ENCODE measurements around the gene GARNL3. TPM values are rescaled to one million over a fixed set of nuclear protein-coding genes. Genes with fewer than 3 reads are reported as not detected.

GARNL3 gene
- total RNA-seq, 2 experiments from 2014 or later: 0.63 to 1.8 TPM

DNA sequence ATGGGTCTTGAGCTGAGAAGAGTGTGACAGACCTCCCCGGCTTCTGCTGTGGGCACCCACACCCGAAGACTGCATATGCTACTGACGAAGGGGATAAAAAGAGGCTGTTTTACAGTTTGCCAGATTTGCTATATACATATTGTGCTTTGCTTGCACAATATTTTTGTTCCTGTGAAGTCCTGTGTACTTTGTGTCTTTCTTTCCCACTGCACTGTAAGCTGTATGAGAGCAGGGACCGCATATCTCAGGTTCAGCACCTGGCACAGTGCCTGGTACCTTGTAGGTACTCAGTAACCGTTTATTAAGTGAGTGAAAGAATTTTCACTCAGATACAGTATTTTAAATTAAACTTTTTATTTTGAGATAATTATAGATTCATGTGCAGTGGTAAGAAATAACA lies 8.2 kb upstream of the GARNL3 start:
- CTCF ChIA-PET: no interaction called here
- DNase-seq (no peak), ATAC-seq (ENCODE audit: poor library complexity) (no peak)
- Histone ChIP-seq H3K36me3 (ENCODE audit: insufficient read depth, low read length) (no peaks in the 10 kb centered on the region), H3K4me3 (ENCODE audit: low read length) (no peak overlapping the region), H3K4me1 (ENCODE audit: insufficient read depth, low read length) (no peaks in the 10 kb centered on the region), H3K27me3 (ENCODE audit: control insufficient read depth in 1 of 2, insufficient read depth in 2 of 2, low read length in 2 of 2) (no peaks in the 10 kb centered on the region), H3K9me3 (ENCODE audit: control insufficient read depth in 1 of 2, insufficient read depth in 1 of 2, low read length in 2 of 2) (no peaks in the 10 kb centered on the region), H3K27ac (ENCODE audit: low read depth in 1 of 2, low read length in 2 of 2) (no peak overlapping the region)
- peaks cover 35% of the 10 kb centered on the region for H3K27me3 Mint-ChIP-seq
- H3K36me3 Mint-ChIP-seq (ENCODE audit: low read depth): no peaks in the 10 kb centered on the region
- POLR2A ChIA-PET: no interaction called here
- TF ChIP-seq, protein P1, sequence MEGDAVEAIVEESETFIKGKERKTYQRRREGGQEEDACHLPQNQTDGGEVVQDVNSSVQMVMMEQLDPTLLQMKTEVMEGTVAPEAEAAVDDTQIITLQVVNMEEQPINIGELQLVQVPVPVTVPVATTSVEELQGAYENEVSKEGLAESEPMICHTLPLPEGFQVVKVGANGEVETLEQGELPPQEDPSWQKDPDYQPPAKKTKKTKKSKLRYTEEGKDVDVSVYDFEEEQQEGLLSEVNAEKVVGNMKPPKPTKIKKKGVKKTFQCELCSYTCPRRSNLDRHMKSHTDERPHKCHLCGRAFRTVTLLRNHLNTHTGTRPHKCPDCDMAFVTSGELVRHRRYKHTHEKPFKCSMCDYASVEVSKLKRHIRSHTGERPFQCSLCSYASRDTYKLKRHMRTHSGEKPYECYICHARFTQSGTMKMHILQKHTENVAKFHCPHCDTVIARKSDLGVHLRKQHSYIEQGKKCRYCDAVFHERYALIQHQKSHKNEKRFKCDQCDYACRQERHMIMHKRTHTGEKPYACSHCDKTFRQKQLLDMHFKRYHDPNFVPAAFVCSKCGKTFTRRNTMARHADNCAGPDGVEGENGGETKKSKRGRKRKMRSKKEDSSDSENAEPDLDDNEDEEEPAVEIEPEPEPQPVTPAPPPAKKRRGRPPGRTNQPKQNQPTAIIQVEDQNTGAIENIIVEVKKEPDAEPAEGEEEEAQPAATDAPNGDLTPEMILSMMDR (IDR thresholded peaks at IDR 0.05): no peak
- intact Hi-C loops (cut with DNase I, micrococcal nuclease): no loop called here
- no peaks in the 10 kb centered on the region for H3K4me1 Mint-ChIP-seq (ENCODE audit: low read depth)
- no peaks in the 10 kb centered on the region for H3K9me3 Mint-ChIP-seq
- H3K27ac Mint-ChIP-seq: no peak overlapping the region
- no peak overlapping the region for H3K4me3 Mint-ChIP-seq

DNA sequence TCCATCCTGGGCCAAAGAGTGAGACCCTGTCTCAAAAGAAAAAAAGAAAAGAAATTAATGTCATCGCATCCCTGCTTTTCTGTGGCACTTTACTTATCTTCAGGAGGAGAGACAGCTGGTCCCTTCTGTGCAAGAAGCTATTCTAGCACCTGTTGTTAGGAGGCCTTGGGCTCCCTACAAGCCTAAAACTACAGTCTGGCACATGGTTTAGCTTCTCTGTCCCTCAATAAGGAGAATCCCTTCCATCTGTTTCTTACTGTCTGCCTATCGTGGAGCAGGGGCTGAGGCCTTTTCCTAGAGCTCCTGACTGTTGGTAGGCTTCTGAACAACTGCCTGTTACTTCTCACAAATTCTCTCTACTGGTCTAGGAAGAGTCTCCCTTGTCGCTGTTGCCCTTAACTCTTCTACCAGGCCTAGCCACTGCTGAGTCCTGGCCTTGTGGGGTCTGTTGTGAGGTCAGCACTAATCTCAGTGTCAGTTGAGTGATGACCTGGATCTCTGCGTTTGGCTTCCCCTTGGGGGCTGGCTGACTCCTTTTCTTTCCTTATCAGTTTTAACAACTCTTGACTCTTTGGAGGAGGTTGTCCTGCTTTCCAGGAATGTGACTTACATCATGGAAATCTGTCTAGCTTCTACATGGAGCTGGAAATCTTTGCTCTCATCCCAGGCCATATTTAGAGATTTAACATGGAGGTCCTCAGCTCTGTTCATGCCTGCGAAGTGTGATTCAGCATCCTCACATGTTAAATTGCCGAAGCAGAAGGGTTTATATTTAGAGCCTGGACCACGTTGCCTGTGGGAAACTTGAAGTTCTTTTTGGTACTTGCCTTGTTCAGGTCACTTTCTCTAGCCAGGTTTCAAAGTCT lies 5.7 kb upstream of the GARNL3 start:
- no peaks in the 10 kb centered on the region for H3K9me3 Mint-ChIP-seq
- H3K4me1 ChIP-seq (ENCODE audit: insufficient read depth, low read length): no peaks in the 10 kb centered on the region
- ChIA-PET CTCF (no interaction called here), POLR2A (no interaction called here)
- no peaks in the 10 kb centered on the region for H3K36me3 ChIP-seq (ENCODE audit: insufficient read depth, low read length)
- H3K9me3 ChIP-seq (ENCODE audit: control insufficient read depth in 1 of 2, insufficient read depth in 1 of 2, low read length in 2 of 2): no peaks in the 10 kb centered on the region
- no peaks in the 10 kb centered on the region for H3K27me3 ChIP-seq (ENCODE audit: control insufficient read depth in 1 of 2, insufficient read depth in 2 of 2, low read length in 2 of 2)
- no peak overlapping the region for H3K4me3 ChIP-seq (ENCODE audit: low read length)
- no peak overlapping the region for H3K4me3 Mint-ChIP-seq
- H3K27me3 Mint-ChIP-seq: peaks cover 21% of the 10 kb centered on the region
- TF ChIP-seq, protein P1 (IDR thresholded peaks at IDR 0.05): no peak
- no peaks in the 10 kb centered on the region for H3K36me3 Mint-ChIP-seq (ENCODE audit: low read depth)
- no peaks in the 10 kb centered on the region for H3K4me1 Mint-ChIP-seq (ENCODE audit: low read depth)
- ATAC-seq (ENCODE audit: poor library complexity) (no peak), DNase-seq (no peak)
- intact Hi-C loops (cut with DNase I, micrococcal nuclease): no loop called here
- H3K27ac Mint-ChIP-seq: no peak overlapping the region
- H3K27ac ChIP-seq (ENCODE audit: low read depth in 1 of 2, low read length in 2 of 2): no peak overlapping the region

DNA sequence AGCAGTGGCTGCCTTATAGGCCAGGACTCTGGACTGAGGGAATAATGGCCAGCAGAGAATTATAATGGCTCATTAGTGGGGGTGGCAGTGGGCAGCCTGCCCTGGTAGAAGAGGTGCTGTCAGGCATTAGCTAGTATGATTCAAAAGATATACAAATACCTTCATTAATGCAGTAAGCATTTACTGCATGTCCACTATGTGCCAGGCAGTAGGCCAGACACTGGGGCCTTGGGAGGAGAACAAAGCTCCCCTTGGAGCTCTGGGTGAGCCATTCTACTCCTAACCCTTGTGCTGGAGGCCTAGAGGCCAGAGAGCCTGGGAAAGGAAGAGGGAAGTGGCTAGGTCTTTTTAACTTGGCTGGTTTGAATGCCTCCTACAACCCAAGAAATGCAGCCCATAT lies 2.0 kb upstream of the GARNL3 start:
- ATAC-seq (ENCODE audit: poor library complexity): no peak
- intact Hi-C loops (cut with DNase I, micrococcal nuclease): no loop called here
- POLR2A ChIA-PET: no interaction called here
- Histone ChIP-seq H3K27me3 (ENCODE audit: control insufficient read depth in 1 of 2, insufficient read depth in 2 of 2, low read length in 2 of 2) (no peaks in the 10 kb centered on the region), H3K4me1 (ENCODE audit: insufficient read depth, low read length) (no peaks in the 10 kb centered on the region), H3K4me3 (ENCODE audit: low read length) (no peak overlapping the region), H3K27ac (ENCODE audit: low read depth in 1 of 2, low read length in 2 of 2) (no peak overlapping the region), H3K9me3 (ENCODE audit: control insufficient read depth in 1 of 2, insufficient read depth in 1 of 2, low read length in 2 of 2) (no peaks in the 10 kb centered on the region), H3K36me3 (ENCODE audit: insufficient read depth, low read length) (no peaks in the 10 kb centered on the region)
- Mint-ChIP-seq H3K4me3 (no peak overlapping the region), H3K4me1 (ENCODE audit: low read depth) (no peaks in the 10 kb centered on the region), H3K36me3 (ENCODE audit: low read depth) (no peaks in the 10 kb centered on the region), H3K27ac (no peak overlapping the region), H3K9me3 (no peaks in the 10 kb centered on the region), H3K27me3 (peaks cover 6% of the 10 kb centered on the region)
- TF ChIP-seq, protein P1 (IDR thresholded peaks at IDR 0.05): no peak
- no peak for DNase-seq
- CTCF ChIA-PET: no interaction called here

Measured in CD4-positive, alpha-beta T cell (primary cell).